PC-3 (cell line): ENCODE data around the gene LAMB4. TPM values are rescaled to one million over a fixed set of nuclear protein-coding genes. Genes with fewer than 3 reads are reported as not detected.

ENCODE experiments used
- ATAC-seq: fragments of 200-7000 bp; cut with Tn5 transposase; 2 replicates; pipeline ENCODE4 v1.9.1; 2020; ENCODE audit warnings: mild to moderate bottlenecking, moderate library complexity
- BruUV-seq: library from RNA; stranded (reverse); fragments of 400-500 nt; replicated peaks from 2 replicates; lab custom pipeline; 2021; lab: Mats Ljungman, UMichigan
- CTCF ChIA-PET: fragments of 300-600 bp; sonication (Branson Sonifier 250); formaldehyde crosslinking; loops from one replicate; lab custom pipeline; 2022; ENCODE audit warnings: antibody characterized with exemption; lab: Charles Lee
- POLR2A ChIA-PET: fragments of 300-600 bp; sonication (Branson Sonifier 250); formaldehyde crosslinking; loops from one replicate; lab custom pipeline; 2022; ENCODE audit warnings: antibody characterized with exemption; ENCODE audit not compliant: unreplicated experiment; lab: Charles Lee
- DNase-seq: peaks from one replicate; pipeline ENCODE4 v3.0.0-alpha.2; 2015
- H2AFZ ChIP-seq: fragments of 300-600 bp; sonication (generic); 2 replicates; pipeline ENCODE4 v1.6.0; 2016; ENCODE audit warnings: antibody characterized with exemption, low read length
- H3F3A ChIP-seq: fragments of 300-600 bp; sonication (generic); one replicate; pipeline ENCODE4 v1.6.0; 2017; ENCODE audit warnings: antibody characterized with exemption, low read length, control low read depth, mild to moderate bottlenecking; ENCODE audit not compliant: unreplicated experiment
- H3K27ac ChIP-seq: fragments of 300-600 bp; sonication (generic); 2 replicates; pipeline ENCODE4 v1.5.1; 2016; ENCODE audit warnings: mild to moderate bottlenecking, low read length
- H3K27me3 ChIP-seq: fragments of 300-600 bp; sonication (generic); 2 replicates; pipeline ENCODE4 v1.6.1; 2016; ENCODE audit warnings: low read length, mixed read lengths
- H3K36me3 ChIP-seq: fragments of 300-600 bp; sonication (generic); 2 replicates; pipeline ENCODE4 v1.6.1; 2016; ENCODE audit warnings: low read depth, mixed run types, low read length, mixed read lengths
- H3K4me1 ChIP-seq: fragments of 300-600 bp; sonication (generic); 2 replicates; pipeline ENCODE4 v1.5.1; 2016; ENCODE audit warnings: low read length; ENCODE audit not compliant: insufficient read depth
- H3K4me2 ChIP-seq: fragments of 300-600 bp; sonication (generic); 2 replicates; pipeline ENCODE4 v1.6.0; 2016; ENCODE audit warnings: low read length
- H3K4me3 ChIP-seq: fragments of 300-600 bp; sonication (generic); 2 replicates; pipeline ENCODE4 v1.5.1; 2016; ENCODE audit warnings: mild to moderate bottlenecking, low read length, mixed read lengths
- H3K79me2 ChIP-seq: fragments of 300-600 bp; sonication (generic); 2 replicates; pipeline ENCODE4 v1.6.1; 2017; ENCODE audit warnings: low read length, mixed read lengths
- H3K9ac ChIP-seq: fragments of 300-600 bp; sonication (generic); 2 replicates; pipeline ENCODE4 v1.6.0; 2016; ENCODE audit warnings: mild to moderate bottlenecking, low read length
- H3K9me2 ChIP-seq: fragments of 300-600 bp; sonication (generic); replicated peaks from 2 replicates; pipeline ENCODE4 v1.6.1; 2016; ENCODE audit warnings: mixed run types, low read length, mixed read lengths
- H3K9me3 ChIP-seq: fragments of 300-600 bp; sonication (generic); 2 replicates; pipeline ENCODE4 v1.6.1; 2016; ENCODE audit warnings: low read length, mixed read lengths
- H4K20me1 ChIP-seq: fragments of 300-600 bp; sonication (generic); 2 replicates; pipeline ENCODE4 v1.6.1; 2016; ENCODE audit warnings: low read length, mixed read lengths
- CTCF ChIP-seq: fragments of 300-600 bp; sonication (generic); conservative IDR thresholded peaks from 2 replicates; pipeline ENCODE4 v1.5.1; 2017; ENCODE audit warnings: antibody characterized with exemption, low read depth, mild to moderate bottlenecking, low read length
- EZH2 ChIP-seq: fragments of 300-600 bp; sonication (generic); IDR thresholded peaks from one replicate; pipeline ENCODE4 v1.6.1; 2017; ENCODE audit warnings: antibody characterized with exemption, mild to moderate bottlenecking, low read length; ENCODE audit not compliant: unreplicated experiment
- EZH2phosphoT487 ChIP-seq: fragments of 300-600 bp; sonication (generic); IDR thresholded peaks from 2 replicates; pipeline ENCODE4 v1.6.1; 2018; ENCODE audit warnings: mild to moderate bottlenecking, antibody characterized with exemption, low read length, borderline replicate concordance
- intact Hi-C: fragments of 100-400 bp; cut with micrococcal nuclease; formaldehyde crosslinking; loops from 2 replicates; pipeline ENCODE4 v1.9.0; 2023
- total RNA-seq: library from RNA; depleted of rRNA; stranded (reverse); fragments of >200 nt; gene quantifications from 2 replicates; pipeline ENCODE4 v1.2.3, GENCODE V29; 2014

LAMB4 gene
- total RNA-seq, 1 experiment from 2014 or later: 0.04 TPM

GRCh38 chr7:108091461-108091831 is 38.7 kb downstream of the LAMB4 start:
- no peak overlapping the region for H3K27ac ChIP-seq
- CTCF ChIA-PET: no interaction called here
- BruUV-seq: no TSS peak

GRCh38 chr7:108090791-108091460 is 39.2 kb downstream of the LAMB4 start:
- no peaks in the 10 kb centered on the region for H3F3A ChIP-seq
- H4K20me1 ChIP-seq: no peaks in the 10 kb centered on the region
- intact Hi-C loops: loop anchor here (10.0 kb wide), 1 partner anchor 196 kb away; the partner anchor contains the start of gene DLD
- no peak overlapping the region for H2AFZ ChIP-seq
- no peak overlapping the region for H3K9ac ChIP-seq
- no peak overlapping the region for H3K4me3 ChIP-seq
- H3K4me2 ChIP-seq: no peak overlapping the region
- peaks cover 23% of the 10 kb centered on the region for H3K4me1 ChIP-seq
- POLR2A ChIA-PET: no interaction called here
- H3K9me3 ChIP-seq: no peaks in the 10 kb centered on the region
- H3K36me3 ChIP-seq: no peaks in the 10 kb centered on the region
- TF ChIP-seq EZH2: no peak
- TF ChIP-seq CTCF: no peak
- TF ChIP-seq EZH2phosphoT487: no peak
- H3K79me2 ChIP-seq: no peaks in the 10 kb centered on the region
- no peaks in the 10 kb centered on the region for H3K27me3 ChIP-seq
- CTCF ChIA-PET: no interaction called here
- DNase-seq (no peak), ATAC-seq (no peak)
- H3K27ac ChIP-seq: no peak overlapping the region
- H3K9me2 ChIP-seq: no peaks in the 10 kb centered on the region
- BruUV-seq: no TSS peak

More at GRCh38 chr7:108091461-108091831, 38.7 kb downstream of the LAMB4 start:
- Histone ChIP-seq H3K9me3 (no peaks in the 10 kb centered on the region), H3K9ac (no peak overlapping the region), H2AFZ (no peak overlapping the region), H3K27me3 (no peaks in the 10 kb centered on the region), H3F3A (no peaks in the 10 kb centered on the region), H3K4me1 (peaks cover 25% of the 10 kb centered on the region), H4K20me1 (no peaks in the 10 kb centered on the region), H3K36me3 (no peaks in the 10 kb centered on the region), H3K9me2 (no peaks in the 10 kb centered on the region), H3K4me3 (no peak overlapping the region), H3K79me2 (no peaks in the 10 kb centered on the region), H3K4me2 (0 out of 2 replicates have a peak overlapping the region, but pooled peaks have one; percentile 9)
- peak; percentile 16; the same call in 1 of the 2 replicates for ATAC-seq
- DNase-seq: peak; percentile 45
- TF ChIP-seq CTCF (no peak), EZH2 (no peak), EZH2phosphoT487 (no peak)
- intact Hi-C loops: loop anchor here (10.0 kb wide), 1 partner anchor 197 kb away; the partner anchor contains the start of gene DLD
- POLR2A ChIA-PET: no interaction called here

GRCh38 chr7:108089381-108089780 is 40.8 kb downstream of the LAMB4 start:
- DNase-seq (no peak), ATAC-seq (no peak)
- Histone ChIP-seq H3K9ac (no peak overlapping the region), H3K4me2 (no peak overlapping the region), H3K79me2 (no peaks in the 10 kb centered on the region), H3K9me3 (no peaks in the 10 kb centered on the region), H3K27me3 (no peaks in the 10 kb centered on the region), H3K27ac (no peak overlapping the region), H2AFZ (no peak overlapping the region), H3K9me2 (no peaks in the 10 kb centered on the region), H4K20me1 (no peaks in the 10 kb centered on the region), H3K36me3 (no peaks in the 10 kb centered on the region), H3F3A (no peaks in the 10 kb centered on the region), H3K4me3 (no peak overlapping the region), H3K4me1 (peaks cover 8% of the 10 kb centered on the region)
- BruUV-seq: no TSS peak
- CTCF ChIA-PET: interaction anchor here (0.6 kb wide), 1 partner anchor 88 kb away, joined by 3 read pairs; no protein-coding TSS in a partner anchor
- TF ChIP-seq EZH2 (no peak), EZH2phosphoT487 (no peak), CTCF (no peak)
- intact Hi-C loops: no loop called here
- POLR2A ChIA-PET: no interaction called here
